Right lobe of liver (tissue), 4 donors: ENCODE measurements around the gene PSMD2.

Experiments used
- POLR2A ChIP-seq: fragments of 450-650 bp; IDR thresholded peaks from one replicate; pipeline ENCODE4 v1.6.1; 2017; ENCODE audit warnings: antibody characterized with exemption, mild to moderate bottlenecking
- TF ChIP-seq, protein P1 (sequence below), 4 donors: fragments of 200-600 bp in 3 of 4; fragments of 450-650 bp in 1 of 4; IDR thresholded peaks; one replicate each; pipeline versions ENCODE4 v1.5.1 to v1.8.0; 2016 to 2022; ENCODE audit warnings: antibody characterized with exemption in 4 of 4, mild to moderate bottlenecking in 2 of 4
- donor health status: DM: no; HTN: no; CAD: no.
- donor health status: DM: no; HTN: no; CAD: no.
- donor health status: DM: no; HTN: yes; CAD: no.

DNA sequence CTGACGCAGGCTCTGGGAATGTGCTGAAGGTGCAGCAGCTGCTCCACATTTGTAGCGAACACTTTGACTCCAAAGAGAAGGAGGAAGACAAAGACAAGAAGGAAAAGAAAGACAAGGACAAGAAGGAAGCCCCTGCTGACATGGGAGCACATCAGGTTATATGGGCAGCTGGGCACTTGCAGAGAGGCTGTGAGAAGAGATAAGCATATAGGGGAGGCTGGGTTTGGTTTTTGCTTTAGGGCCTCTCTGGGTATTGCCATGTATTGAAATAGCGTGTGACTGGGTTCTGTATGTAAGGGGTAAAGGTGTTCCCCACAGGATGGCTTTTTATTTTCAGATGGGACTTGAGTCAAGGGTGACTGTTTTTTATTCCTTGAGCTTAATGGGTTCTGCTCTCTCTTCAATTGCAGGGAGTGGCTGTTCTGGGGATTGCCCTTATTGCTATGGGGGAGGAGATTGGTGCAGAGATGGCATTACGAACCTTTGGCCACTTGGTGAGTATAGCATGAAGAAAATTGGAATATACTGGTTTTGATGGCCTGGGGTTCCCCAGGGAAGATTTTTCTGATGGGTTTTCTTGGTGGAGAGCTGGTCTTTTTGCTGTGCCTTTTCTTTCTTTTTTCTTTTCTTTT is 7.4 kb downstream of the PSMD2 start:
- no peak for TF ChIP-seq POLR2A
- TF ChIP-seq, protein P1, sequence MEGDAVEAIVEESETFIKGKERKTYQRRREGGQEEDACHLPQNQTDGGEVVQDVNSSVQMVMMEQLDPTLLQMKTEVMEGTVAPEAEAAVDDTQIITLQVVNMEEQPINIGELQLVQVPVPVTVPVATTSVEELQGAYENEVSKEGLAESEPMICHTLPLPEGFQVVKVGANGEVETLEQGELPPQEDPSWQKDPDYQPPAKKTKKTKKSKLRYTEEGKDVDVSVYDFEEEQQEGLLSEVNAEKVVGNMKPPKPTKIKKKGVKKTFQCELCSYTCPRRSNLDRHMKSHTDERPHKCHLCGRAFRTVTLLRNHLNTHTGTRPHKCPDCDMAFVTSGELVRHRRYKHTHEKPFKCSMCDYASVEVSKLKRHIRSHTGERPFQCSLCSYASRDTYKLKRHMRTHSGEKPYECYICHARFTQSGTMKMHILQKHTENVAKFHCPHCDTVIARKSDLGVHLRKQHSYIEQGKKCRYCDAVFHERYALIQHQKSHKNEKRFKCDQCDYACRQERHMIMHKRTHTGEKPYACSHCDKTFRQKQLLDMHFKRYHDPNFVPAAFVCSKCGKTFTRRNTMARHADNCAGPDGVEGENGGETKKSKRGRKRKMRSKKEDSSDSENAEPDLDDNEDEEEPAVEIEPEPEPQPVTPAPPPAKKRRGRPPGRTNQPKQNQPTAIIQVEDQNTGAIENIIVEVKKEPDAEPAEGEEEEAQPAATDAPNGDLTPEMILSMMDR (IDR thresholded peaks at IDR 0.05): no peak
